ENCODE measurements around the gene SEPHS2.

GRCh38 chr16:30434852-30435251 is 10.8 kb downstream of the SEPHS2 start:
- no peak for TF ChIP-seq KDM5A (IDR thresholded peaks at IDR 0.05; ENCODE audit: low read length)
- TF ChIP-seq CTCF (IDR thresholded peaks at IDR 0.05; ENCODE audit: control extremely low read depth in 1 of 3, insufficient read depth in 1 of 3, low read depth in 1 of 3, low read length in 3 of 3) = no peak
- no peak for TF ChIP-seq RAD21 (IDR thresholded peaks at IDR 0.05 in 1 of 2, conservative IDR thresholded peaks at IDR 0.05 in 1 of 2; ENCODE audit: low read depth in 2 of 2, low read length in 2 of 2)
- no peak for TF ChIP-seq POLR2AphosphoS5 (IDR thresholded peaks at IDR 0.05; ENCODE audit: low read depth, low read length)
- no peak for TF ChIP-seq POLR2A (IDR thresholded peaks at IDR 0.05; ENCODE audit: control extremely low read depth in 1 of 2, low read depth in 2 of 2, low read length in 2 of 2)
- TF ChIP-seq ATF2 (IDR thresholded peaks at IDR 0.05; ENCODE audit: low read length) = no peak
- no peak for TF ChIP-seq RFX5 (IDR thresholded peaks at IDR 0.05; ENCODE audit: borderline replicate concordance, low read depth, low read length)
- no peak for TF ChIP-seq EP300 (IDR thresholded peaks at IDR 0.05; ENCODE audit: borderline replicate concordance in 1 of 2, low read depth in 2 of 2, low read length in 2 of 2)
- no peak for TF ChIP-seq TEAD4 (IDR thresholded peaks at IDR 0.05; ENCODE audit: low read depth, low read length)
- TF ChIP-seq SUZ12 (IDR thresholded peaks at IDR 0.05; ENCODE audit: low read length) = no peak
